Smooth muscle cell (in vitro differentiated cells): ENCODE data around the gene SNX32. TPM values are rescaled to one million over a fixed set of nuclear protein-coding genes. Genes with fewer than 3 reads are reported as not detected.

Source experiments
- DNase-seq: peaks from one replicate; lab custom pipeline; 2025; ENCODE audit not compliant: unreplicated experiment; lab: John Stamatoyannopoulos, UW
- H2AFZ ChIP-seq: fragments of 200-600 bp; sonication (generic); 2 replicates; pipeline ENCODE4 v1.6.0; 2016; ENCODE audit warnings: antibody characterized with exemption, low read depth, mild to moderate bottlenecking
- H3F3A ChIP-seq: fragments of 200-600 bp; sonication (generic); 2 replicates; pipeline ENCODE4 v1.6.0; 2017; ENCODE audit warnings: antibody characterized with exemption, low read depth
- H3K27ac ChIP-seq: fragments of 200-600 bp; sonication (generic); 2 replicates; pipeline ENCODE4 v1.5.1; 2016; ENCODE audit warnings: low read depth, mild to moderate bottlenecking
- H3K27me3 ChIP-seq: fragments of 200-600 bp; sonication (generic); 2 replicates; pipeline ENCODE4 v1.6.1; 2016; ENCODE audit warnings: low read depth, mild to moderate bottlenecking
- H3K36me3 ChIP-seq: fragments of 200-600 bp; sonication (generic); 2 replicates; pipeline ENCODE4 v1.5.1; 2016; ENCODE audit warnings: low read depth
- H3K4me1 ChIP-seq: fragments of 200-600 bp; sonication (generic); 2 replicates; pipeline ENCODE4 v1.5.1; 2016; ENCODE audit warnings: low read depth
- H3K4me2 ChIP-seq: fragments of 200-600 bp; sonication (generic); 2 replicates; pipeline ENCODE4 v1.6.0; 2016; ENCODE audit warnings: mild to moderate bottlenecking
- H3K4me3 ChIP-seq: fragments of 200-600 bp; sonication (generic); 2 replicates; pipeline ENCODE4 v1.5.1; 2016; ENCODE audit warnings: mild to moderate bottlenecking
- H3K79me2 ChIP-seq: fragments of 200-600 bp; sonication (generic); 2 replicates; pipeline ENCODE4 v1.6.0; 2016; ENCODE audit warnings: low read depth, mild to moderate bottlenecking
- H3K9ac ChIP-seq: fragments of 200-600 bp; sonication (generic); 2 replicates; pipeline ENCODE4 v1.6.0; 2016; ENCODE audit warnings: low read depth
- H3K9me3 ChIP-seq: fragments of 200-600 bp; sonication (generic); replicated peaks from 2 replicates; pipeline ENCODE4 v1.5.1; 2016; ENCODE audit warnings: low read depth
- H4K20me1 ChIP-seq: fragments of 200-600 bp; sonication (generic); 2 replicates; pipeline ENCODE4 v1.6.0; 2016; ENCODE audit warnings: low read depth
- CTCF ChIP-seq: fragments of 200-600 bp; sonication (generic); IDR thresholded peaks from 2 replicates; pipeline ENCODE4 v1.5.1; 2017; ENCODE audit warnings: borderline replicate concordance, mild to moderate bottlenecking, antibody characterized with exemption; ENCODE audit not compliant: insufficient read depth, poor library complexity, severe bottlenecking
- WGBS: methylation state at CpG from one replicate; pipeline ENCODE4 v1.1.7; 2016; ENCODE audit warnings: low lambda C conversion rate; 5-methylcytosine and 5-hydroxymethylcytosine counted together
- polyA plus RNA-seq: library from polyadenylated mRNA; unstranded; fragments of >200 nt; fragmentation: Nextera tagmentation; extraction: Ambion mirVana; gene quantifications from 2 replicates; pipeline ENCODE4 v1.2.1, GENCODE V29; 2016
- total RNA-seq: library from RNA; depleted of rRNA; stranded (reverse); fragments of >200 nt; gene quantifications from 2 replicates; pipeline ENCODE4 v1.2.3, GENCODE V29; 2014

Gene SNX32
- total and polyA plus RNA-seq, 2 experiments from 2014 or later = 1.1 to 1.2 TPM

GRCh38 chr11:65861533-65862183, 27.9 kb downstream of the SNX32 start:
- Histone ChIP-seq H3K4me2 (peak overlapping the region; percentile 88), H3F3A (peaks cover 46% of the 10 kb centered on the region), H3K79me2 (peaks cover 38% of the 10 kb centered on the region), H3K4me1 (peaks cover 8% of the 10 kb centered on the region), H3K9ac (peak overlapping the region; percentile 73), H4K20me1 (peaks cover 42% of the 10 kb centered on the region), H3K9me3 (no peaks in the 10 kb centered on the region), H2AFZ (no peak overlapping the region), H3K36me3 (no peaks in the 10 kb centered on the region), H3K27ac (peak overlapping the region; percentile 83), H3K4me3 (peak overlapping the region; percentile 96), H3K27me3 (no peaks in the 10 kb centered on the region)
- WGBS = 91% methylated on average over 13 of the region's 13 CpGs
- no peak for TF ChIP-seq CTCF
- no peak for DNase-seq

- peaks cover 32% of the 10 kb centered on the region for H3K79me2 ChIP-seq
- H3F3A ChIP-seq = peaks cover 46% of the 10 kb centered on the region
- H3K27ac ChIP-seq = no peak overlapping the region
- H3K4me3 ChIP-seq = no peak overlapping the region
- peak overlapping the region; percentile 88 for H3K4me2 ChIP-seq
- H2AFZ ChIP-seq = no peak overlapping the region
- H3K9ac ChIP-seq = no peak overlapping the region
- peaks cover 8% of the 10 kb centered on the region for H3K4me1 ChIP-seq
- peaks cover 42% of the 10 kb centered on the region for H4K20me1 ChIP-seq
- TF ChIP-seq CTCF = no peak
- DNase-seq = no peak
- no peaks in the 10 kb centered on the region for H3K36me3 ChIP-seq
- no peaks in the 10 kb centered on the region for H3K9me3 ChIP-seq
- 79% methylated on average over 5 of the region's 5 CpGs for WGBS
- no peaks in the 10 kb centered on the region for H3K27me3 ChIP-seq
These were observed 28.5 kb downstream of the SNX32 start for GRCh38 chr11:65862191-65862735.

GRCh38 chr11:65862941-65863888, 29.5 kb downstream of the SNX32 start:
- H3K79me2 ChIP-seq = peaks cover 27% of the 10 kb centered on the region
- H3K4me1 ChIP-seq = peaks cover 8% of the 10 kb centered on the region
- WGBS = 98% methylated on average over 20 of the region's 24 CpGs
- no peak for DNase-seq
- H3K4me3 ChIP-seq = no peak overlapping the region
- H2AFZ ChIP-seq = no peak overlapping the region
- H4K20me1 ChIP-seq = peaks cover 46% of the 10 kb centered on the region
- no peak overlapping the region for H3K27ac ChIP-seq
- no peaks in the 10 kb centered on the region for H3K36me3 ChIP-seq
- H3K4me2 ChIP-seq = no peak overlapping the region
- peaks cover 55% of the 10 kb centered on the region for H3F3A ChIP-seq
- H3K9me3 ChIP-seq = no peaks in the 10 kb centered on the region
- TF ChIP-seq CTCF = no peak
- H3K27me3 ChIP-seq = no peaks in the 10 kb centered on the region
- H3K9ac ChIP-seq = no peak overlapping the region
